GM18498 (cell line): ENCODE results near the gene IL20.
A peak's percentile ranks its signal among the peaks of the same experiment; 100 is the strongest.

Source experiments
- ATAC-seq: cut with Tn5 transposase; IDR thresholded peaks from one replicate; pipeline ENCODE4 v1.9.1; 2021; ENCODE audit warnings: mild to moderate bottlenecking, moderate library complexity; ENCODE audit not compliant: unreplicated experiment

IL20 gene

GRCh38 chr1:206899717-206900116 lies 34.3 kb downstream of the IL20 start:
- no peak for ATAC-seq

- no peak for ATAC-seq
Observed at GRCh38 chr1:206900149-206900548, 34.7 kb downstream of the IL20 start.

- no peak for ATAC-seq
Observed at GRCh38 chr1:206901944-206902343, 36.5 kb downstream of the IL20 start.

- ATAC-seq: no peak
Observed at GRCh38 chr1:206902702-206903101, 37.3 kb downstream of the IL20 start.

GRCh38 chr1:206903687-206904086 lies 38.3 kb downstream of the IL20 start:
- no peak for ATAC-seq

- ATAC-seq: no peak
Observed at GRCh38 chr1:206904423-206905142, 39.2 kb downstream of the IL20 start.

GRCh38 chr1:206905295-206906164 lies 40.1 kb downstream of the IL20 start:
- ATAC-seq: peak; percentile 50

- ATAC-seq: no peak
Observed at GRCh38 chr1:206907304-206907991, 42.0 kb downstream of the IL20 start.

GRCh38 chr1:206908038-206908437 lies 42.6 kb downstream of the IL20 start:
- no peak for ATAC-seq

- no peak for ATAC-seq
Observed at GRCh38 chr1:206909161-206909882, 43.9 kb downstream of the IL20 start.

GRCh38 chr1:206909883-206910318 lies 44.5 kb downstream of the IL20 start:
- no peak for ATAC-seq

GRCh38 chr1:206911064-206911663 lies 45.7 kb downstream of the IL20 start:
- no peak for ATAC-seq

- ATAC-seq: peak; percentile 59
Observed at GRCh38 chr1:206912445-206913095, 47.1 kb downstream of the IL20 start.

- no peak for ATAC-seq
Observed at GRCh38 chr1:206913766-206914537, 48.5 kb downstream of the IL20 start.

- ATAC-seq: no peak
Observed at GRCh38 chr1:206915030-206915735, 49.8 kb downstream of the IL20 start.

- ATAC-seq: no peak
Observed at GRCh38 chr1:206916000-206916709, 50.7 kb downstream of the IL20 start.

- ATAC-seq: no peak
Observed at GRCh38 chr1:206918076-206918475, 52.7 kb downstream of the IL20 start.
